Activated CD4-positive, CD25-positive, alpha-beta regulatory T cell (primary cell): ENCODE data around the gene ASH1L.
"Not testable (repeated sequence)": the region's sequence is repeated elsewhere in the genome, so short reads cannot be mapped to it uniquely, and the experiment has no call there.

ENCODE experiments used
- DNase-seq, 4 experiments: peaks; one replicate each; lab custom pipeline; 2025; lab: John Stamatoyannopoulos, UW

ASH1L gene

GRCh38 chr1:155493595-155493994 is 69.0 kb downstream of the ASH1L start:
- DNase-seq = not testable (repeated sequence)

GRCh38 chr1:155488419-155488818 is 74.2 kb downstream of the ASH1L start:
- not testable (repeated sequence) for DNase-seq

DNA sequence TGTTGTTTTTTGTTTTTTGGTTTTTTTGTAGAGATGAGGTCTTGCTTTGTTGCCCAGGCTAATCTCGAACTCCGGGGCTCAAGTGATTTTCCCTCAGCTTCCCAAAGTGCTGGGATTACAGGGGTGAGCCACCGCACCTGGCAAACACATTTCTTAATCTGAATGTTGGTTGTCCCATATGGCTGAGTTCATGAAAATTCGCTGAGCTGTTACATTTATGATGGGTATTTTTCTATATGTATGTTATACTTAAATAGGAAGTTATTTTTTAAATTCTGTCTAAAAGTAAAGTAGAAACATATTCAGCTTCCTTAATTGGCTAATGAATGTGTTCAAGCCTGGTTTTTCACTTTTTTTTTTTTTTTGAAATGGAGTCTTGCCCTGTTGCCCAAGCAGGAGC is 75.1 kb downstream of the ASH1L start:
- DNase-seq = no peak

DNA sequence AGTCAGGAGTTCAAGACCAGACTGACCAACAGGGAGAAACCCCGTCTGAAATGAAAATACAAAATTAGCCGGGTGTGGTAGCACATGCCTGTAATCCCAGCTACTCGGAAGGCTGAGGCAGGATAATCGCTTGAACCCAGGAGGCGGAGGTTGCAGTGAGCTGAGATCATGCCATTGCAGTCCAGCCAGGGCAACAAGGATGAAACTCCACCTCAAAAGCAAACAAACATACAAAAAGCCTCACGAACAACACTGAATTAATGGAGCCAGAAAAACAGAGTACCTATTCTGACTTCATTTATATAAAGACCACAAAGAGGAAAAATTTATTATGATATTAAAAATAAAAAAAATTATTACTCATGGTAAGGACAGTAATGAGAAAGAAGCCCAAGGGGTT is 75.7 kb downstream of the ASH1L start:
- DNase-seq = not testable (repeated sequence)

DNA sequence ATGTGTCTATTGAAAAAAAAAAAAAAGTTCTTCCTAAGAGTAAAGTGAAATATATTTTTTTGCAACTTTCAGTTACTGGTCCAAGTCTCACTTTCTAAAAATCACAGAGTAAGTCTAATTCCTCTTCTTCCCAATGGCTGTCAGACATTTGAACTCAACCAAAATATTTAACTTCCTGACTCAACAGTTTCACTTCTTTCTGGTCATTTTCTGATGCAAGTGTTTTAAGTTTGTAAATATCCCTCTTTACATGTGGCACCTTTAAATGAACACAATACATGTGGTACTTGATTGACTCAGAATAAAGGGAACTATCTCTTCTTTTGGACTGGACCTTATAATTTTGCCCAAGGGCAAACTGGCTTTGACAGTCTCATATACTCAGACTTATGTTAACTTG is 76.7 kb downstream of the ASH1L start:
- DNase-seq = no peak

- DNase-seq = no peak
Measured at GRCh38 chr1:155485222-155485621, 77.4 kb downstream of the ASH1L start.

DNA sequence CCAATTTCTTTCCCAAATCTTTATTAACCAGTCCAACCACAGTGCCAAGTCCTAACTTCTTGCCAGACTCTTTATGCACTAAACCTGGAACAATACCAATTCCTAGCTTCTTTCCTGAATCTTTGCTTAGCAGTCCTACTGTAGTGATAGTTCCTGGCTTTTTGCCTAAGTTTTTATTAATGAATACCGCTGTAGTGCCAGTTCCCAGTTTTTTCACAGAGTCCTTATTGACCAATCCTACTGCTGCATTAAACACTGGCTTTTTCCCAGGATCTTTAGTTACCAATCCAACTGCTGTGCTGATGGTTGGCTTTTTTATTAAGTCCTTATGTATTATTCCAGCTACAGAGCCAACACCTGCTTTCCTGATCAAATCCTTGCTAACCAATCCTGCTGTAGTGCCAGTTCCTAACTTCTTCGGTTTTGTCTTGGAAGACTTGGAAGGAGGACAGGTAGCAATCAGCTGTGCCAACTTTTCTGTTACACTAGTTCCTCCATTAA is 80.8 kb downstream of the ASH1L start:
- no peak for DNase-seq

- DNase-seq = no peak
Measured at GRCh38 chr1:155479205-155479604, 83.4 kb downstream of the ASH1L start.

DNA sequence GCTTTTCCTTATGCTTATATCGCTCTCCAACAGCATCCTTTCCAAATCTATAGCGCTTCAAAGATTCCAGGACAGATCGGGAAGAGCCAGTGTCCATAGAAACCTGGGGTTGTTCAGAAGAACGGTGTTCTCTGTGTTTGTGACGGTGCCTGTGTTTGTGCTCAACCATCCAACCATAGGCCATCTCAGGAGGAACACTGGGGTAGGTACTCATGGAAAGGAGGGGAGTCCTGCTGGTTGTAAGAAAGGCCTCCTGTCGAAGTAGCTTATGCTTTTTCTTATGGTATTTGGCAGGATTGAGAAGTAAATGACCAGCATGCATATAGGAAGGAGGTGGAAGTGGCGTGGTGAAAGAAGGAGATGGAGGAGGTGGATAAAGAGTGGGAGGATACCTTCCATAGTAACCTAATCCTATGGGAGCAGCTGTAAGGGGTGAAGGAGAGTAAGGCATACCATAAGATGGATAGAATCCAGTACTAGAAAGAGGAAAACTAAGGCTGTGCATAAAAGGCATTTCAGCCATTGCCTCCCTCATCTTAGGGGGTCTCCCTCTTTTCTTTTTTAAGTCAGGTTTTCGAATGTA is 84.2 kb downstream of the ASH1L start:
- no peak for DNase-seq

DNA sequence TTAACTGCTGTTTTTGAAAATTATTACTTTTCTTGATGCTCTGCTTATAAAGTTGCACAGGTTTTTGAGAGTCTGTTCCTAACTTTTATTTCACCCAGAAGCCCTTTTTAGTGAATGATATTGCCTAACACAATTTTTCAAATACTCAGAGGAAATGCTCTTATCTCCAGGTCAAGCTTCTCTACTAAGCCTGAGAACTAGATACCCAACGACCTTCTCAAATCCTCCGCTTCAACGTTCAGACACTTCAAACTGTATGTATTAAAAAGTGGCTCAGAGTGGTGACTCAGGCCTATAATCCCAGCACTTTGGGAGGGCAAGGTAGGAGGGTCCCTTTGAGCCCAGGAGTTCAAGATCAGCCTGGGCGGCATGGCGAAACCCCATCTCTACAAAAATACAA is 88.5 kb downstream of the ASH1L start:
- no peak for DNase-seq

GRCh38 chr1:155473151-155473821 is 89.3 kb downstream of the ASH1L start:
- no peak for DNase-seq

DNA sequence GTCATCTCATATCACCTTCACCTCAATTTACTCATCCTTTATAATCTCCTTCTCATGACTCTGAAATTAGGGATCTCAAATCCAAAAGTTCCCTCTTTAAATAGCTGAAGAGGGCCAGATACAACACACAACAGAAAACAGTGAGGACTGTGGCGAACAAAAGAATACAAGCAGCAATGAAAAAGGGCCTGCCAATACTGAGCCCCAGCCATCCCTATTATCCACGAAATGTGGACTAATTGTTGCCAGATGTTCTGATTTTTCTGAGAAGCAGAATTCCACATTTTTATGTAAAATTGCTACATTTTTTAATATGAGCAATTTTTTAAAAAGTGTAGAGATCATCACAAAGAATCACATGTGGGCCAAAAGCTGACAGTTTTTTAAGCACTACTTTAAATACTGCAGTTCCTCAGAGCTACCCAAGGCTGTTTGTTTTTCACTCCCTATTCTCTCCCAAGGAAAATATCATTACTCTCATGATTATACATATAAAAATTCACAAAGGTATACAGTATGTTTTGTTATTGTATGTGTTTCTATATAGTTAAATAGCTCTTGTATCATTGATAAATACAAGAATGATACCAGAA is 90.0 kb downstream of the ASH1L start:
- DNase-seq = no peak

DNA sequence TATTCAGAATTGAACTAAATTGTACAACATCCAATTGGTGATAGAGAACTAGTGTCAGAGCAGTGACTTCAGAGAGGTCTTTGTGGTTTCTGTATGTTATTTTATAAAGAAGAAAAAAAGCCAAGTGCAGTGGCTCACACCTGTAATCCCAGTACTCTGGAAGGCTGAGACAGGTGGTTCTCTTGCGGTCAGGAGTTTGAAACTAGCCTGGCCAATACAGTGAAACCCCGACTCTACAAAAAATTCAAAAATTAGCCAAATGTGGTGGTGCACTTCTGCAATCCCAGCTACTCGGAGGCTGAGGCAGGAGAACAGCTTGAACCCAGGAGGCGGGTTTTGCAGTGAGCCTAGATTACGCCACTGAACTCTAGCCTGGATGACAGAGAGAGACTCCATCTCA is 90.7 kb downstream of the ASH1L start:
- no peak for DNase-seq

DNA sequence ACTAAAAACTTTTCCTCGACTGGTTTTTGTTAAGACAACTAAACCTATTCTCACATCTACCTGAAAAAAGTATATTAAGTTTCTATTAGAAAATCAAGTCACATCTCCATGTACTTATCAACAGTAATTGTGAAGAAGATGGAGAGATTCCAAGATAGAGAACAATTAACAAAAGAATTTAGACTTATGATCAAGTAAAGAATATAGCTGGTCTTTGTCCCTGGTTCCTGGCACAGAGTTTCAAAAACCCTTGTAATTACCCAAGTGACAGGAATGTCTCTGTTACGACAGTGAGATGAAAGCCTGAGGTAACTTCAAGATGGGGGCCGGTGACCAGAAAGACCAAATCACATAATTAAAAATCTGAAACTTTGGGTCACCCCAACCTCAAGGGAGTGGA is 91.6 kb downstream of the ASH1L start:
- no peak for DNase-seq

- DNase-seq = no peak
Measured at GRCh38 chr1:155466996-155467395, 95.6 kb downstream of the ASH1L start.

DNA sequence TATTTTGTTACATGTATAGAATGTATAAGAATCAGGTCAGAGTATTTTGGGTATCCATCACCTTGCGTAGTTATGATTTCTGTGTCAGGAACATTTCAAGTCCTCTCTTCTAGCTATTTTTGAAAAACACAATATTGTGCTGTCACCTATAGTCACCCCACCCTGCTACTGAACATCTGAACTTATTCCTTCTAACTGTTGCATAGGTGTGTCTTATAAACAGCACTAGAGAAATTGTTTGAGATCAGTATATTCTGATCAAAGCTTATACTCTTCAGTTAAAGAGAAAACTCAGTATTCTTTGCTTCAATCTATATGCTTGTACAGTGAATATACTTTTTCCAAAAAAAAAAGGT is 96.0 kb downstream of the ASH1L start:
- DNase-seq = no peak

DNA sequence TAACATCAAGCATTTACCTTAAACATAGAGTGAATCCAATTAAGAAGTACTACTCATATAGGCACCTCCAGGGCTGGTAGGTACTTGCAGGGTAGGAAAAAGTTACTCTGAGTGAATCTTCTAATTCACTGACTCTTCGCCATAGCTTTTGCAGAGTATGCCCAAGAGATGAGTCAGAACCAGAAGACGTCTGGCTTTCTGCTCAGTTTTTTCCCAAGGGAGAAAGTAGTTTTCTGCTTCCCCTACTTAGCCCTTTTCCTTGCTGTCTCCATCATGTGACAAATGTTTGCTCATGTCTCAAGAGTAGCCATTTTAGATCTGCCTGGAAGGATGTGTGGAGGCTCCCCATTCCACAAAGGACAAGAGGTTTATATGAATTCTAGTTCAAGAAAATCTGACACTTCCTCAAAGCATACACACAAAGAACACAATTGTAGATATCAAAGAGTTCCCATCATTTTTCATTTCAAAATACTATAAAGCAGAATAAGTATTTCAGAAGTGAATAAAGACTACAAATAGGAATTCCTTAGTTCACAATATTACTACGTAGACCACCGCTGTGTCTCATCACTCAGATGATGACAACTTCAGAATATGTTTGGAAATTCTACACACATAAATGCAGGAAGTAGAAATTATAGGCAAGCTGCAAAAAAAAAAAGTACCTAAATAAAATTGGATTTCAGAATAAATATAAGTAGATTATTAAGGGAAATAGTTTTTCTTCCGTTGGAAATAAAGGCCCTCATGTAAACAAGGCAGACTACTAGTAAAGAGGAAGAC is 98.5 kb downstream of the ASH1L start:
- DNase-seq = no peak

GRCh38 chr1:155458111-155458510 is 104.5 kb downstream of the ASH1L start:
- no peak for DNase-seq

DNA sequence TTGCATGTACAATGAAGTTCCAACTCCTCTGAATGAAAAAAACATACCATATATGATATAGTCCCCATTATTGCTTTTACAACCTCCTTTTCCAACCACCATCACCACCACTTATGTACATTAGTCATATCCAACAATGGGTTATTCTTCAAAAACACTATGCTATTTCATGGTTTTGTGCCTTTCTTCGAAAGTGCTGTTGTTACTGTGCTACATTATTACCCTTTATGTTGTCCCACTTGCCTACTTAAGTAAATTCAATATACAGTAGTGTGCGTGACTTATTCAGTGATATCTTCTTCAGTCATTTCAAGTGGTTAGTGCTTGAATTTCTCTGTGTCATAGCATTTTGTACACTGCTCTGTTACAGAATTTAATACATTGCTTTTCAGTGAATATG is 105.3 kb downstream of the ASH1L start:
- no peak for DNase-seq

DNA sequence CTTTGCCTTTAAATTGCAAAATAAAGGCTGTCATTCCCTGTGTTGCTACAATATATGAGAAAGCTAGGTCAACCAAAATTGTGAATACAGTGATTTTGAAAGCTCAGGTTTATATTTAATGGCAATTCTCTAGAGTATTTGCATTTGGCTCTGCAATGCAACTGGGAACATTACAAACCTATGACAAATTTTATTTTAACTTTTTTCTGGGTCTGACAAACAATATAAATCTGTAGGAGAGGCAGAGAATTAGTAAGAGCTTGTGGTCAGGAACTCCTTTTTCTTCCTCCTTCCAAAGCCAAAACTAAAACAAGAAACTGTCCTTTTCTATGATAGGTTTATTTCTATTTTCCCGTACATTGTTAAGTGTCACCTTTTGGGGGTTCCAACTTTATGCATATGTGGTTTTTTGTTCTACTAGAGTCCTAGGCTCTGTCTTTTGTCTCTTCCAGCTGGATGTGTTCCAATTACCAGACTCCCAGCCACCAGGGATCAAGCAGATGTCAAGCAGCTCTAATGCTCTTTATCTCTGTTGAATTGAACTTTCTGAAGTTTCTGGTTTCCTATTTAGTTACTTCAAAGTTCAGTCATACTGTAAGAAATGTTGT is 106.9 kb downstream of the ASH1L start:
- DNase-seq = no peak

DNA sequence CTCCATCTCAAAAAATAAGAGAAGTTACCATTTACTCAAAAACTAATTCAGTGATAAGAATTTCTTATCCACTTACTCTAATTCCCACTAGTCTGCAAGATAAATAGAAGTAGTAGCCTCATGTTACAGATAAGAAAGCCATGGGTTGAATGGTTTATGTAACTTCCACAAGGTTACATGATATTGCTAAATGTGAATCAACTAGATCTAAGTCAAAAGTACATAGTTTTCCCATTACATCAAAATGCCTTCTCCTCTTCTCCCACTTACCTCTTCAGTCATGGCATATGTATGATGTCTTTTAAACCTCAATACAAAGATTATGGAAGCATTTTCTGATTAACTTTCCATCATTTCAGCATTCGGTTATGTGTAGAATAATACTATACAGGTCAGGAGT is 108.5 kb downstream of the ASH1L start:
- DNase-seq = no peak

GRCh38 chr1:155453141-155453540 is 109.5 kb downstream of the ASH1L start:
- no peak for DNase-seq
